Heart left ventricle (tissue), 16 donors: ENCODE data around the gene TULP4. TPM values are rescaled to one million over a fixed set of nuclear protein-coding genes. Genes with fewer than 3 reads are reported as not detected.

ENCODE experiments used
- ATAC-seq, 4 donors: fragments of 200-7000 bp; cut with Tn5 transposase; one replicate each; pipeline ENCODE4 v1.9.1; 2020 to 2022; ENCODE audit warnings: moderate library complexity in 4 of 4, mild to moderate bottlenecking in 3 of 4, moderate number of reproducible peaks in 1 of 4
- DNase-seq, 5 donors: peaks; one replicate each; pipeline ENCODE4 v3.0.0-alpha.2; 2020
- H3K27ac ChIP-seq, 12 donors: fragments of 200-600 bp; sonication (generic) in 4 of 12; one replicate each; pipeline versions ENCODE4 v1.5.0 to v1.8.0; 2016 to 2022; ENCODE audit warnings: mild to moderate bottlenecking in 2 of 12
- H3K27me3 ChIP-seq, 9 donors: fragments of 200-600 bp; sonication (generic) in 2 of 9; one replicate each; pipeline versions ENCODE4 v1.5.1 to v1.8.0; 2016 to 2022; ENCODE audit warnings: mild to moderate bottlenecking in 3 of 9
- H3K36me3 ChIP-seq, 9 donors: fragments of 200-600 bp; sonication (generic) in 2 of 9; one replicate each; pipeline versions ENCODE4 v1.5.0 to v1.8.0; 2018 to 2022; ENCODE audit warnings: mild to moderate bottlenecking in 2 of 9
- H3K4me1 ChIP-seq, 12 donors: fragments of 200-600 bp; sonication (generic) in 4 of 12; one replicate each; pipeline versions ENCODE4 v1.5.0 to v1.8.0; 2016 to 2022; ENCODE audit warnings: mild to moderate bottlenecking in 3 of 12
- H3K4me3 ChIP-seq, 12 donors: fragments of 200-600 bp; sonication (generic) in 4 of 12; one replicate each; pipeline versions ENCODE4 v1.5.0 to v1.8.0; 2017 to 2022; ENCODE audit warnings: mild to moderate bottlenecking in 9 of 12, moderate library complexity in 4 of 12
- H3K9me3 ChIP-seq, 12 donors: fragments of 200-600 bp; sonication (generic) in 4 of 12; one replicate each; pipeline versions ENCODE4 v1.5.0 to v1.8.0; 2016 to 2022; ENCODE audit warnings: mild to moderate bottlenecking in 1 of 12
- POLR2A ChIP-seq, 2 donors: fragments of 450-650 bp; IDR thresholded peaks; one replicate each; pipeline ENCODE4 v1.6.1; 2017; ENCODE audit warnings: antibody characterized with exemption in 2 of 2, mild to moderate bottlenecking in 2 of 2, moderate library complexity in 2 of 2
- WGBS, 4 donors: extraction: QIAGEN DNeasy Blood & Tissue Kit in 2 of 4; methylation state at CpG; one replicate each; pipeline versions ENCODE4 v1.1.5 to v1.1.7; 2013 to 2018; 5-methylcytosine and 5-hydroxymethylcytosine counted together
- intact Hi-C, 10 donors: fragments of 100-400 bp; cut with DNase I; formaldehyde crosslinking; loops; one replicate each; pipeline versions ENCODE4 v1.11.1 to v1.14.2; 2022
- polyA plus RNA-seq, 2 donors: library from polyadenylated mRNA; stranded (reverse); fragments of 200-250 nt; gene quantifications; one replicate each; pipeline ENCODE4 v1.2.3, GENCODE V29; 2013
- total RNA-seq, 9 donors: library from RNA; depleted of rRNA in 2 of 9; stranded (reverse); fragments of >200 nt in 2 of 9; fragmentation: NEBNext Ultra II Directional in 3 of 9; extraction: Animal tissue kit (Norgen Biotek cat#: 25700) in 3 of 9; gene quantifications; one replicate each; pipeline versions ENCODE4 v1.1.0 to v1.2.4, GENCODE V29; 2016 to 2023
- TF ChIP-seq, protein P1 (sequence below), 12 donors: fragments of 200-600 bp; sonication (generic) in 4 of 12; IDR thresholded peaks; one replicate each; pipeline versions ENCODE4 v1.5.0 to v1.8.0; 2018 to 2022; ENCODE audit warnings: antibody characterized with exemption in 12 of 12, mild to moderate bottlenecking in 5 of 12
- donor health status: ischemic (EF 13 %, LVEDD 7.1; RV severe dilation, severe dysfunction).
- donor health status: healthy with polysubstance abuse.
- donor health status: DM: no; HTN: yes; CAD: no.
- donor health status: DM: no; HTN: no; CAD: no.
- donor health status: ischemic (EF 25% LVEDD 6.9; RV normal size, moderate dysfunction).
- donor health status: ischemic (EF 25% LVEDD 5.7; RV mildly dilated, moderate dysfunction).
- donor health status: healthy.
- donor health status: DM: yes; HTN: yes; CAD: no.
- donor health status: ischemic (EF 35%, LVEDD 5.7; RV mildly dilated, moderate dysfunction).
- donor health status: nonischemic (EF 11% LVEDD 7.7; RV severe dilation, severe dysfunction).
- donor health status: DM: yes; HTN: yes; CAD: no.
- donor health status: PGD.
- donor health status: ischemic (EF 29% LVEDD 5.4; RV normal size, mild dysfunction).
- donor health status: nonischemic (EF 23%, LVEDD 6.1; RV moderate dilation, normal function).

The TULP4 gene
- total and polyA plus RNA-seq, 11 donors: 9.6 to 134 (median 93.0) TPM

GRCh38 chr6:158266131-158266530 lies 46.1 kb upstream of the TULP4 start:
- H3K4me1 ChIP-seq: peaks cover 0 to 23% (median 10%) of the 10 kb centered on the region in 12 donors
- H3K36me3 ChIP-seq: peaks cover 0 to 4% (median 0%) of the 10 kb centered on the region in 9 donors
- no peak for TF ChIP-seq POLR2A (IDR thresholded peaks at IDR 0.05)
- TF ChIP-seq, protein P1, sequence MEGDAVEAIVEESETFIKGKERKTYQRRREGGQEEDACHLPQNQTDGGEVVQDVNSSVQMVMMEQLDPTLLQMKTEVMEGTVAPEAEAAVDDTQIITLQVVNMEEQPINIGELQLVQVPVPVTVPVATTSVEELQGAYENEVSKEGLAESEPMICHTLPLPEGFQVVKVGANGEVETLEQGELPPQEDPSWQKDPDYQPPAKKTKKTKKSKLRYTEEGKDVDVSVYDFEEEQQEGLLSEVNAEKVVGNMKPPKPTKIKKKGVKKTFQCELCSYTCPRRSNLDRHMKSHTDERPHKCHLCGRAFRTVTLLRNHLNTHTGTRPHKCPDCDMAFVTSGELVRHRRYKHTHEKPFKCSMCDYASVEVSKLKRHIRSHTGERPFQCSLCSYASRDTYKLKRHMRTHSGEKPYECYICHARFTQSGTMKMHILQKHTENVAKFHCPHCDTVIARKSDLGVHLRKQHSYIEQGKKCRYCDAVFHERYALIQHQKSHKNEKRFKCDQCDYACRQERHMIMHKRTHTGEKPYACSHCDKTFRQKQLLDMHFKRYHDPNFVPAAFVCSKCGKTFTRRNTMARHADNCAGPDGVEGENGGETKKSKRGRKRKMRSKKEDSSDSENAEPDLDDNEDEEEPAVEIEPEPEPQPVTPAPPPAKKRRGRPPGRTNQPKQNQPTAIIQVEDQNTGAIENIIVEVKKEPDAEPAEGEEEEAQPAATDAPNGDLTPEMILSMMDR (IDR thresholded peaks at IDR 0.05): no peak
- DNase-seq (no peak), ATAC-seq (no peak)
- 91 to 98% (median 97%) methylated on average over 9 of the region's 9 CpGs for WGBS, 4 donors
- H3K4me3 ChIP-seq: no peak overlapping the region
- H3K27ac ChIP-seq: no peak overlapping the region
- H3K27me3 ChIP-seq: no peaks in the 10 kb centered on the region
- intact Hi-C loops: no loop called here
- H3K9me3 ChIP-seq: no peaks in the 10 kb centered on the region

- Histone ChIP-seq H3K4me1 (peaks cover 0 to 25% (median 10%) of the 10 kb centered on the region in 12 donors), H3K27me3 (no peaks in the 10 kb centered on the region), H3K9me3 (no peaks in the 10 kb centered on the region), H3K27ac (no peak overlapping the region), H3K36me3 (peaks cover 0 to 4% (median 0%) of the 10 kb centered on the region in 9 donors), H3K4me3 (no peak overlapping the region)
- intact Hi-C loops: no loop called here
- peak in 1 of 4 donors; percentile 49 for ATAC-seq
- WGBS, 4 donors: 63 to 74% (median 69%) methylated on average over 2 of the region's 2 CpGs
- TF ChIP-seq POLR2A (IDR thresholded peaks at IDR 0.05): no peak
- TF ChIP-seq, protein P1 (IDR thresholded peaks at IDR 0.05): no peak
- DNase-seq: no peak
Measured at GRCh38 chr6:158268361-158269147, 43.7 kb upstream of the TULP4 start.

- Histone ChIP-seq H3K27me3 (no peaks in the 10 kb centered on the region), H3K4me3 (no peak overlapping the region), H3K27ac (no peak overlapping the region), H3K4me1 (peaks cover 0 to 25% (median 10%) of the 10 kb centered on the region in 12 donors), H3K9me3 (no peaks in the 10 kb centered on the region), H3K36me3 (peaks cover 0 to 4% (median 0%) of the 10 kb centered on the region in 9 donors)
- DNase-seq: no peak
- ATAC-seq: no peak
- WGBS, 4 donors: 72 to 98% (median 95%) methylated on average over 3 of the region's 3 CpGs
- no peak for TF ChIP-seq POLR2A (IDR thresholded peaks at IDR 0.05)
- TF ChIP-seq, protein P1 (IDR thresholded peaks at IDR 0.05): no peak
- intact Hi-C loops: no loop called here
Measured at GRCh38 chr6:158269657-158270056, 42.6 kb upstream of the TULP4 start.

DNA sequence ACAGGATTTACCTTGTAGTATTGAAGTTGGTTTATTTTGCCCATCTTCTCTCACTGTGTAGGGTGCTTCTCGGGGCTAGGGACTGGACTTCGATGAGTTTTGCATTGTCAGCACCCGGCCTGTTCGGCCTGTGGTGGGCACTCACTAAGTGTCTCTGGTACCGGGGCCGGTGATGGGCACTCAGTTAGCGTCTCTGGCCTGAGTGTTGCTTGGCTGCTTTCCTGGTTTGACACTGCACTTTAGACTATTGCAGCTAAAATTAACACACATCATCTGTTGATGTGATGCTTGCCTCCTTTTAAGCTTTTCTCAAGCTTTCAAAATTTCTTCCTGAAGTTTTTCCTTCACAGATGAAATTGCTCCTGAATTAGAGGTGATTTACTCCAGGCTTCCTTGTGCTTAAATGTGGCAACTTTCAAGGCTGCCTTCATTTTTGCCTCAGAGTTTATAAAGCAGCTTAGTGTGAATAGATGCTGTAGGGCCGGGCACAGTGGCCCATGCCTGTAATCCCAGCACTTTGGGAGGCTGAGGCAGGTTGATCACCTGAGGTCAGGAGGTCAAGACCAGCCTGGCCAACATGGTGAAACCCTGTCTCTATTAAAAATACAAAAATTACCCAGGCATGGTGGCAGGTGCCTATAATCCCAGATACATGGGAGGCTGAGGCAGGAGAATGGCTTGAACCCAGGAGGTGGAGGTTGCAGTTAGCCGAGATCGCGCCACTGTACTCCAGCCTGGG lies 41.7 kb upstream of the TULP4 start:
- Histone ChIP-seq H3K27me3 (no peaks in the 10 kb centered on the region), H3K27ac (peak overlapping the region in 1 of 12 donors; percentile 22), H3K4me3 (no peak overlapping the region), H3K9me3 (no peaks in the 10 kb centered on the region), H3K4me1 (peaks cover 0 to 25% (median 10%) of the 10 kb centered on the region in 12 donors), H3K36me3 (peaks cover 0 to 4% (median 0%) of the 10 kb centered on the region in 9 donors)
- 66 to 78% (median 73%) methylated on average over 11 of the region's 11 CpGs for WGBS, 4 donors
- intact Hi-C loops: no loop called here
- peak in 2 of 5 donors; percentile 17 to 35 for DNase-seq
- peak in 3 of 4 donors; percentile 68 to 79 (median 68) for ATAC-seq
- TF ChIP-seq, protein P1 (IDR thresholded peaks at IDR 0.05): no peak
- TF ChIP-seq POLR2A (IDR thresholded peaks at IDR 0.05): no peak
